VCaP (cell line): ENCODE data around the gene SLC15A5.

Experiments used
- H3K27ac ChIP-seq: fragments of 450-650 bp; 2 replicates; pipeline ENCODE4 v1.5.1; 2017
- TF ChIP-seq, protein P1 (sequence below): fragments of 450-650 bp; conservative IDR thresholded peaks from 2 replicates; pipeline ENCODE4 v1.5.1; 2017; ENCODE audit warnings: mild to moderate bottlenecking, moderate library complexity

SLC15A5 gene, protein sequence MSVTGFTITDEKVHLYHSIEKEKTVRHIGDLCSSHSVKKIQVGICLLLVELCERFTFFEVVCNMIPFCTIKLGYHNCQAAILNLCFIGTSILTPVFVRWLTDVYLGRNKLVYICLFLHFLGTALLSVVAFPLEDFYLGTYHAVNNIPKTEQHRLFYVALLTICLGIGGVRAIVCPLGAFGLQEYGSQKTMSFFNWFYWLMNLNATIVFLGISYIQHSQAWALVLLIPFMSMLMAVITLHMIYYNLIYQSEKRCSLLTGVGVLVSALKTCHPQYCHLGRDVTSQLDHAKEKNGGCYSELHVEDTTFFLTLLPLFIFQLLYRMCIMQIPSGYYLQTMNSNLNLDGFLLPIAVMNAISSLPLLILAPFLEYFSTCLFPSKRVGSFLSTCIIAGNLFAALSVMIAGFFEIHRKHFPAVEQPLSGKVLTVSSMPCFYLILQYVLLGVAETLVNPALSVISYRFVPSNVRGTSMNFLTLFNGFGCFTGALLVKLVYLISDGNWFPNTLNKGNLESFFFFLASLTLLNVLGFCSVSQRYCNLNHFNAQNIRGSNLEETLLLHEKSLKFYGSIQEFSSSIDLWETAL

GRCh38 chr12:16277585-16277984, at the start of gene SLC15A5:
SLC15A5 (minus strand) TSS chr12:16277685; CDS start chr12:16277685, 0 bp downstream.
- no peak within 1 kb of the TSS for H3K27ac ChIP-seq

GRCh38 chr12:16325426-16325825, 47.9 kb upstream of the SLC15A5 start:
- H3K27ac ChIP-seq, result no peak overlapping the region
- TF ChIP-seq, protein P1, sequence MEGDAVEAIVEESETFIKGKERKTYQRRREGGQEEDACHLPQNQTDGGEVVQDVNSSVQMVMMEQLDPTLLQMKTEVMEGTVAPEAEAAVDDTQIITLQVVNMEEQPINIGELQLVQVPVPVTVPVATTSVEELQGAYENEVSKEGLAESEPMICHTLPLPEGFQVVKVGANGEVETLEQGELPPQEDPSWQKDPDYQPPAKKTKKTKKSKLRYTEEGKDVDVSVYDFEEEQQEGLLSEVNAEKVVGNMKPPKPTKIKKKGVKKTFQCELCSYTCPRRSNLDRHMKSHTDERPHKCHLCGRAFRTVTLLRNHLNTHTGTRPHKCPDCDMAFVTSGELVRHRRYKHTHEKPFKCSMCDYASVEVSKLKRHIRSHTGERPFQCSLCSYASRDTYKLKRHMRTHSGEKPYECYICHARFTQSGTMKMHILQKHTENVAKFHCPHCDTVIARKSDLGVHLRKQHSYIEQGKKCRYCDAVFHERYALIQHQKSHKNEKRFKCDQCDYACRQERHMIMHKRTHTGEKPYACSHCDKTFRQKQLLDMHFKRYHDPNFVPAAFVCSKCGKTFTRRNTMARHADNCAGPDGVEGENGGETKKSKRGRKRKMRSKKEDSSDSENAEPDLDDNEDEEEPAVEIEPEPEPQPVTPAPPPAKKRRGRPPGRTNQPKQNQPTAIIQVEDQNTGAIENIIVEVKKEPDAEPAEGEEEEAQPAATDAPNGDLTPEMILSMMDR, result no peak

More at GRCh38 chr12:16277585-16277984, at the start of gene SLC15A5:
- TF ChIP-seq, protein P1, result no peak

- TF ChIP-seq, protein P1, result no peak
- H3K27ac ChIP-seq, result no peak overlapping the region
These were observed 47.3 kb upstream of the SLC15A5 start for GRCh38 chr12:16324772-16325171.

DNA sequence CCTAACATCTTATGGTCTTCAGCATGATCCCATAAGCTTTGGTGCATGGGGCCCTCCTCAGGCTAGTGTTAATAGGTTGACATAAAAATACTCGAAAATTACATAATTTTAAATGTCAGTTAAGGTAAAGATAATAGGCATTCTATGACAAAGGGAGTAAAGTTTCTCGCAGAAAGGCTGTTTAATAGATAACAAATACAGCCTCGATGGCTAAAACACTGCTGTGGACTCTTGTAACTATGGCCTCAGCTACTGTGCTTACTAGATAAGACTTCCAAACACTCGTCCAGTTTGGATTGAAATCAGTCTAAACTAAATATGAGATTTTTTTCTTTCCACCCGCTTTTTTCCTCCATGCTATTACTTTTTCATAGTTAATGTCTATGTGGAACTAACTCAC, 46.8 kb upstream of the SLC15A5 start:
- H3K27ac ChIP-seq, result no peak overlapping the region
- TF ChIP-seq, protein P1, result no peak

- TF ChIP-seq, protein P1, result no peak
- H3K27ac ChIP-seq, result no peak overlapping the region; the same call in 1 of the 2 replicates
These were observed 46.2 kb upstream of the SLC15A5 start for GRCh38 chr12:16323638-16324037.

DNA sequence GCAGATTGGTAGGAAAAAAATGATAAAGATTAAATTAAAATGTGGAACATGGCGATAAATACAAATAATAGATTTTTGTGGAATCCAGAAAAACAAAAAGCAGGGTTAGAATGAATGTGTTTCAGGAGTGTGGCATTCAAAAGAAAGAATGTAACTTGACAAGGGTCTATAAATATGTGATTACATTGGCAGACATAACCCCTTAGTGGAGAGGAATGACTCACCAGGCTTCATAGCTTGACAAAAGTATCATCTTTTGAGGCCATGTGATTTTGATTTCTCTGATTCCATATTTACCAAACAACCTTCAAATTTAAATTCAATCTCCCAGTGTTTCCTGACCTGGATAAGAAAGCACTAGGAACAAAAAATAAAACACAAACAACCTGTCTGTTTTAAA, 45.5 kb upstream of the SLC15A5 start:
- no peak overlapping the region; the same call in 1 of the 2 replicates for H3K27ac ChIP-seq
- TF ChIP-seq, protein P1, result no peak

DNA sequence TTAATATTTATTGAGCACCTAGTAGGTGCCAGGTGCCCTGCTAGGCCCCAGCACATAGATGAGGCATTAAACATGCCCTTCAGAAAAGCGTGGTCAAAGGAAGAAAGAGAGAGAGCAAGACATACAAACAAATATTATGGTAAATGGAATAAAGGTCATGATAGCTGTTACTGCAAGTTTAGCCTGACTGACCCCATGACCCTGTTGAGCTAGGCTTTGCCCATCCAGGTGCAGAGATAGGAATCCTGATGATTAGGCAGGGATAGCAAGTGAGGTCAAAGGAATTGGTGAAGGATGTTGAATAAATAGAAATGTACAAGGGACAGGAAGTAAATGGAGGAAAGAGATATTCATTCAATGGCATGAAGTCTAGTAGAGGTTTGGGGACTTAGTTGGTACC, 33.4 kb upstream of the SLC15A5 start:
- TF ChIP-seq, protein P1, result no peak
- no peak overlapping the region for H3K27ac ChIP-seq
